DMS 273 (cell line): ENCODE results near the gene PIK3AP1.
"Not testable (repeated sequence)": the region's sequence is repeated elsewhere in the genome, so short reads cannot be mapped to it uniquely, and the experiment has no call there.

Experiments used
- DNase-seq: peaks from one replicate; lab custom pipeline; 2025; ENCODE audit not compliant: unreplicated experiment; lab: John Stamatoyannopoulos, UW

PIK3AP1 gene

GRCh38 chr10:96721207-96721572 is 876 bp upstream of the PIK3AP1 start:
- peak; percentile 59 for DNase-seq

- DNase-seq, result peak; percentile 65
These were observed 378 bp downstream of the PIK3AP1 start for GRCh38 chr10:96719850-96720421.

GRCh38 chr10:96719200-96719599 is 1.1 kb downstream of the PIK3AP1 start:
- no peak for DNase-seq

GRCh38 chr10:96718304-96718990 is 1.9 kb downstream of the PIK3AP1 start:
- DNase-seq, result no peak

GRCh38 chr10:96716390-96716789 is 3.9 kb downstream of the PIK3AP1 start:
- DNase-seq, result no peak

GRCh38 chr10:96714746-96715255 is 5.5 kb downstream of the PIK3AP1 start:
- DNase-seq, result no peak

- DNase-seq, result no peak
These were observed 6.2 kb downstream of the PIK3AP1 start for GRCh38 chr10:96714031-96714590.

GRCh38 chr10:96712662-96713271 is 7.5 kb downstream of the PIK3AP1 start:
- DNase-seq, result no peak

- no peak for DNase-seq
These were observed 9.1 kb downstream of the PIK3AP1 start for GRCh38 chr10:96711048-96711728.

- DNase-seq, result no peak
These were observed 10.8 kb downstream of the PIK3AP1 start for GRCh38 chr10:96709525-96709924.

GRCh38 chr10:96708996-96709395 is 11.3 kb downstream of the PIK3AP1 start:
- DNase-seq, result no peak

- no peak for DNase-seq
These were observed 11.9 kb downstream of the PIK3AP1 start for GRCh38 chr10:96708456-96708855.

- no peak for DNase-seq
These were observed 13.9 kb downstream of the PIK3AP1 start for GRCh38 chr10:96706331-96706853.

GRCh38 chr10:96705134-96705533 is 15.2 kb downstream of the PIK3AP1 start:
- no peak for DNase-seq

GRCh38 chr10:96704563-96704962 is 15.8 kb downstream of the PIK3AP1 start:
- DNase-seq, result no peak

GRCh38 chr10:96703358-96703757 is 17.0 kb downstream of the PIK3AP1 start:
- DNase-seq, result no peak

- peak; percentile 18 for DNase-seq
These were observed 19.0 kb downstream of the PIK3AP1 start for GRCh38 chr10:96701265-96701664.

- no peak for DNase-seq
These were observed 19.8 kb downstream of the PIK3AP1 start for GRCh38 chr10:96700374-96701099.

GRCh38 chr10:96699613-96700012 is 20.7 kb downstream of the PIK3AP1 start:
- no peak for DNase-seq

GRCh38 chr10:96698305-96698704 is 22.0 kb downstream of the PIK3AP1 start:
- not testable (repeated sequence) for DNase-seq

- DNase-seq, result no peak
These were observed 22.9 kb downstream of the PIK3AP1 start for GRCh38 chr10:96697438-96697837.
